Activated CD8-positive, alpha-beta memory T cell treated with anti-CD3 and anti-CD28 coated beads for 1 hour (primary cell): ENCODE results near the gene ANKRD34B.

Experiments used
- DNase-seq, 2 donors: peaks; one replicate each; pipeline ENCODE4 v3.0.0-alpha.2; 2020; ENCODE audit warnings: low read depth in 1 of 2; ENCODE audit errors: extremely low read depth in 1 of 2

ANKRD34B gene

DNA sequence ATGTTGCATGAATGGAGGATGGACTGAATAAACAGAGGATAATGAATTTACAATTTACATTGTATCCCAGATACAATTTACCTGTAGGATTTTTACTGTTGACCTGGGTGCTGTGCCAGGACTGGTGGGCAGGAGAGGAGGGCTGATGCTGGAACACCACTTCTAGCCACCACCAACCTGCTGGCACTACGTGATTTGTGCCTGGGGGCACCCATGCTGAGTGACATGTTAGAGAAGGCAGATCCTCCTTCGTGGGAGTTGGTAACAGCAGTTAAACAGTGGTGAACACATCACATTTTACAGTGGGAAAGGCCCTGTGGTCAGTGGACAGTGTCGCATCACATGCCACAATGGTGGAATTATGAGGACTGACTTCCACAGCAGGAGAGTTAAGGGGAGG lies 3.0 kb upstream of the ANKRD34B start:
- no peak for DNase-seq

DNA sequence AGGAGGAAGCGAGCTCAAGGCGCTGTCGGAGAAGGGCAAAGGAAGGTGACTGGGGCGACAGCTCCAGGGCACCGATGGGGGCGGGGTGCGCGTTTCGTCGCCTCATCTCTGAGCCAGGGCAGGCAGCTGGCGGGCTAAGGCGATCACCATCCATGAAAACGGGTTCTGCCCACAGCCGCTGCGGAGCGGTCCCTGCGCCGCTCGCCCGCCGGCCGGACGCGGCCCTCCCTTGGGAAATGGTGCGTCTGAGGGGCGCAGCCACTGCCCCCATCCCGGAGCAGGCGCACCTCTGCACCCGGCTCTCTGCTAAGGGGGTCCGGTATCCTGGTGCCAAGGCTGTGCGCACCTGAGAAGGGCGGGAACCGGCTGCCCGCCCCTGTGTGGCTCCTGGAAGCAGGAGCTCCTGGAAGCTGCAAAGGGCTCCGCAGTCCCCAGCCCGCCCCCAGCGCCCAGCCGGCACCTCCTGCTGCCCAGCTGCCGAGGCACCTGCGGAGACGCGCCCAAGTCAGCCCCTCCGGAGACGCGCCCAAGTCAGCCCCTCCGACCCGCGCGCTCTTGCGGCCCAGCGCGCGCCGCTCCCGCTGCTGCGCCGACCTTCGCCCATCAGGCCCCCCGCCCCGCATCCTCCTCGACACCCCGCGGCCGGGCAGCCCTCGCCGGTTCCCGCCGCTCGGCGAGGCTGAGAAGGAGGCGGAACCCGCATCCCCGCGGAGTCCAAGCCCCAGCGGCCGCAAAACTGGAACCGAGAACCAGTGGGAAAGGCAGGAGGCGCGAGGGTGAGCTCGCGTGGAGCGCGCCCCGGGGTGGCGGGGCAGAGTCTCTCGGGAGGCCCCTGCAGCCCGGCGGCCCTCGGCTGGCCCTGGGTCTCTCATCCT lies 757 bp downstream of the ANKRD34B start:
- no peak for DNase-seq

DNA sequence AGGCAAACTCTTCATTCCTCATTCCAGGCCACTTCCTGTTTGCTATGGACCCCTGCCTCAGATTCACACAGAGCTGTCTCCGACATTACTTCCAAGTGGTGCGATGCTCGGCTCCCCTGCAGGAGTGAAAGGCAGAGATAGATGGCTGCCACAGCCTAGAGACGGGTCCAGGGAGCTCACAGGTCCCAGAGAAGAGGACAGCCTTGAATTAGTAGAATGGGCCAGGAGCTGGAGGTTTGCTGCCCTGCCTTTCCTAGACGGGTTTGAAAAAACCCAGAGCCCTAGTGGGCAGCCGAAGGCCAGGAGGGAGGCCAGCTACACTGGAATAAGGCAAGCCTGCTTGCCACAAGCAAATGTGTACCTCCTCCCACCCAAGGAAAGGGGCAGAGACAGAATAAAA lies 1.8 kb downstream of the ANKRD34B start:
- DNase-seq: no peak

DNA sequence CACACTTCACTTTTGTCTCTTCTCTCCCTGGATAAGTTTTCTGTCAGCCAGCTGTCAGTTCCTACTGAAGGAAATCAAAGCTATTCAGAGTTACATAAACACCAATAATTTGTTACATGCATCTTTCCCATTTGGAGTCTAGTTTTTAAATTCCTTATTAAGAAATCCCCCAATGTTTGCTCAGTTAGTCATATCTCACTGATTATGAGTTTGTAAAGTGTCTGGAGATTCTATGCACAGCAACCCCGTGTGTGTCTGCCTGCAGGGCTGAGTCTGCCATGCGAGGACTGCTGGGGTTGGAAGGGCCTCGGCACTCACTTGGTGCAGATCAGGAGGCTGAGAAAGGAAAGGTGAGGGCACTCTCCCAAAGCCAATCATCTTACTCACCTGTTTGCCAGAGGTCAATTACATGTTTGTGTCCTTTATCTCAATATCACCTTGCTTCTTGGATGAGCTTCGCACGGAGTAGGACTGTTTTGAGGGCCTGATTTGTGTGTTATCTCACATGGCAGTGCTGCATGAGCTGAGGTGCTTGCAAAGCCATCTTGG lies 3.3 kb downstream of the ANKRD34B start:
- DNase-seq: no peak

DNA sequence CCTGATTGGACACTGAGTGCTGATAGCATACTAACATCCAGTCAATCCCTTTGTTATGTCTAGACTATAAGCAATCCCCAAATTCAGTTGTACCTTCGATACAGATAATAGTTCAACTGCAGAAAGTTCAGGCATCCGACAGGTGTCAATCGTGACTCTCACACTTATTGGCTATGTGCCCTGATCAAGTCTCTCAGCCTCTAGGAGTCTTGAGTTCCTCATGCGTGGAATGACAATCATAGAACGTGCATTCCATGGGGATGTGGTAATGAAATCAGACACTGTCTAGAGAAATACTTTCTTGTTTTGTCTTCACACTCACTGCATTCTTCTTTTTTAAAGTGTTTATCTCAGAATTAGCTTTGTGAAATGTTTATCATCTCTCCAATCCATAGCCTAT lies 4.8 kb downstream of the ANKRD34B start:
- no peak for DNase-seq

DNA sequence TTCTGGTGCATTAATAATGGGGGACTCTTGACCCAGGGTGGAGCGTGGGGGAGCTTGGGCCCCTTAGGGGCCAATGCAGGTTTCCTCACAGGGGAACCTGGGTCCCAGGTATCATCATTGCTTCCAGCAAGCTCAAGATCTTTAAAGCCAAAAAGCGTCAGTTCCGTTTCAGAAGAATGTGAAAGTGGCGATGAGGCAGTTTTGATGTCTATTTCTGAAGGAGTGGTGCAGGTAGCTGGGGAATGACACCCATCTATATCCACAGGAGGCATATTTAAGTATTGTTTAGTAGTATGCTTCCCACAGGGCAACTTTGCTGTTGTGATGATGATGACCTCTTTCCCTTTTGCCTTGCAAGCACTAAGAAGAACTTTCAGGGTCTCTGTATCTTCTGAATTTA lies 10.8 kb downstream of the ANKRD34B start:
- no peak for DNase-seq

DNA sequence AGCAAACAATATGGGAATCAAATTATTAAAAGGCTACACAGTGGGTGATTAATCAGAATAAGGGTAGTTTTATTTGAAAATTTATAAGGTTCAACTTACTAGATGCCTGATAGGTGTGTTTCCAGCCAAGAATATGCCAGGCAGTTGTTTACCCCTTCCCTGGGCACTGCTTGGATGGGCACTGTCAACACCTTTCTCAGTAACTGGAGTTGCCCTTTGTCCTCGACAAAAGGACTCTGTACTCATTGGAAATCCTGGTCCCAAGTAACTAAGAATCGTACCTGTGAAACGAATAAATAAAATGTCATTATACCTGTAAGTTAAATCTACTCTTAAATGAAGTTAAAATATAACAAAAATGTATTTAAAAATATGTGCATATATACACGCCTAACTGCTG lies 15.0 kb downstream of the ANKRD34B start:
- DNase-seq: no peak

DNA sequence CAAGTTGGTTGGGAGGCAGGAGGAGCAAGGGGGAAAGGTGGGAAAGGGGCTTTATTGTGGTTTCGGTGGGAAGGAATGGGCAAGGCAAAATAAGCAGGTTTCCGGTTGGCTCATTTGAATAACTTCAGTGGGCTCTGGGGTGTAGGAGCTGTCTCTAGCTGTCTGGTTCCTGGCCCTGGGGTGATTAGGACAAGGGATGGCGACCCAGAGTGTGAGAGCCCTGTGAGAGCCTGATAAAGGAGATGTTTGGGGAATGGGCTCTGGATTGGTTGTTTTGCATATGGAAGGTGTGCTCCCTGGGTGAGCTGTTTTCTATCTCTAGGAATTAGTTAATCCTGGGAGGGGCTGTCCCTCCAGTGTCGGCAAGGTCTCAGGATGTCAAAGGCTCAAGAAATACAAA lies 15.4 kb downstream of the ANKRD34B start:
- no peak for DNase-seq

DNA sequence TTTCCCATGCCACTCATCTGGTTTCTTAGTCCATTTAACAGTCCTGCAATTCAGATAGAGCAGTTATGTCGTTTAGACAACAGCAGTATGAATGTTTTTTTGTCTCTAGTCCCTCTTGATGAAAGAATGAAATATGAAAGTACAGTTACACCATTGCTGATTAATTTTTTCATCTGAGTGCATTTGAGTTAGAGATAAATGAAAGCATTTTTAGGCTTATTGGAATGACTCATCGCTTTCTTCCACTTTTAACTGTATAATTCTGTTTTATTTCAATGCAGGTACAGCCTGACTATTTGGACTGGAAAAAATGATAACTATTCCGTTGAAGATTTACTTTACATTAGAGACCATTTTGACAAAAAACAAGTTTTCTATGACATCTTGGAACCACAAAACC lies 28.7 kb downstream of the ANKRD34B start:
- DNase-seq: no peak

DNA sequence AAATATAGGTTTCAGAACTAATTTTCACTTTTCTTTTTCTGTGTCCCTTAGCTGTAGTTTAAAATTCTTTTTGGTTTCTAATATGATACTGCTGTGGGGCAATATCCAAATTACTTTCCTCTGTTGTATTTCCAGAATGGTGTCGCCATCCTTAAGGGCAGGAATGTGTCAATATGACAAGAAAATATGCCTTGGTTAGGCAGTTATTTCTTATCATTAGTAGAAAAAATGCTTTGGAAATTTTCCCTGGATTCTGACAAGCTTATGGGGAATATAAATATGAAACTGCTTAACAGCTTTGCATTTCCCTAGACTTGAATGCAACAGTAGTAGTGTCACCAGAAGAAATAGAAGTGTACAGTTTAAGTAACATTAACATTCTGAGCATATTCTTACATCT lies 29.4 kb downstream of the ANKRD34B start:
- DNase-seq: no peak

DNA sequence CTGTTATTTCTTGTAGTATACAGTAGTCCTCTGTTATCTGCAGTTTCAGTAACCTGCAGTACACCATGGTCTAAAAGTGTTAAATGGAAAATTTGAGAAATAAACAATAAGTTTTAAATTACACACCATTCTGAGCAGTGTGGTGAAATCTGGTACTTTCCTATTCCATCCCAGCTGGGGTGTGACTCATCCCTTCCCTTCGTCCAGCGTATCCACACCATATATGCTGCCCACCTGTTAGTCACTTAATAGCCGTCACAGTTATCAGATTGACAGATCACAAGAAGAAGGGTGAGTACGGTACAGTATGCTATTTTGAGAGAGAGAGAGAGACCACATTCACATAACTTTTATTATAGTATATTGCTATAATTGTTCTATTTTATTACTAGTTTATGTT lies 53.3 kb downstream of the ANKRD34B start:
- DNase-seq: no peak

DNA sequence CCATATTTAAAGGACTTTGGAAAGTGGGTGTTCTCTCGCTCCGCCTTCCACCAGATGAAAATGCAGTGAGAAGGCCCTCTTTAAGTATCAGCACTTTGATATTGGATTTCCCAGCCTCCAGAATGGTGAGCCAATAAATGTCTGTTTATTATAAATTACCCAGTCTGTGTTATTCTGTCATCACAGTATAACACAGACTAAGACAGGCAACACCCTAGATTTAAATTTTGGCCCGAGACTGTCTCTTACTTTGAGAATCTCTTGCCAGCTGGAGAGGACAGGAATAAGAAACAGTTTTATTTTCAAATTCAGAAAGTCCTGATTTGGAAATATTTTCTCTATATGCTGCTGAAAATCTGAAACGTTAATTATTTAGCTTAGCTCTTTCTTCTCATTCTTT lies 60.7 kb downstream of the ANKRD34B start:
- no peak for DNase-seq

DNA sequence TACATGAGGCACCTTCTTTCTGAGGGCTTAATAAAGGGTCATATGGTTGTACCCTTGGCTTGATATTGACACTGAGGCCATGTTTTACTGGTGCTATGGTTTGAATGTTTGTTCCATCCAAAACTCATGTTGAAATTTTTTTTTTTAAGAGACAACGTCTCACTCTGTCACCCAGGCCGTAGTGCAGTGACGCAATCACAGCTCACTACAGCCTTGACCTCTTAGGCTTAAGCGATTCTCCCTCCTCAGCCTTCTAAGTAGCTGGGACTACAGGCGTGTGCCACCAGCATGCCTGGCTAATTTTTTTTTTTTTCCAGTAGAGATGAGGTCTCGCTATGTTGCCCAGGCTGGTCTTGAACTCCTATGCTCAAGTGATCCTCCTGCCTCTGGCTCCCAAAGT lies 61.2 kb downstream of the ANKRD34B start:
- no peak for DNase-seq

DNA sequence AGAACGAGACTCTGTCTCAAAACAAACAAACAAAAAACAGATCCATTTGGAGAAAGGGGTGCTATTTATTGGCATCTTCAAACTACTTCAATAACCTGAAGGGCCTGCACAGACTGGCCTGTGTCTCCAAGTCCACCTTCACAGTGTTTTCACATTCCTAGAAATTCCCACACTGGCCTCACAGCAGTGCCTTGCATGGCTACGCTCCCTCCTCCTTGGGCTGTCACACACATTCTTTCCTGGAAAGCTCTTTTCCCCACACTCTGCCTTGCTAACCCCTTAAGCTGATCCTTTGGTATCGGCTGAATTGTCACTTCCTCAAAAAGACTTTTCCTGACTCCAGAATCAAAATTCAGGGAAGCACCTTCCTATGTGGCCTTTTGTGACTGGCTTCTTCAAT lies 62.4 kb downstream of the ANKRD34B start:
- DNase-seq: no peak
